Measurements from ENCODE around the gene NINJ2. TPM values are rescaled to one million over a fixed set of nuclear protein-coding genes. Genes with fewer than 3 reads are reported as not detected.

The NINJ2 gene
- total and polyA plus RNA-seq, 10 of the 15 experiments (the other 5 are each of a cell fraction or from before 2014, with no cell fraction given), result 8.9 to 51.6 (median 21.3) TPM

DNA sequence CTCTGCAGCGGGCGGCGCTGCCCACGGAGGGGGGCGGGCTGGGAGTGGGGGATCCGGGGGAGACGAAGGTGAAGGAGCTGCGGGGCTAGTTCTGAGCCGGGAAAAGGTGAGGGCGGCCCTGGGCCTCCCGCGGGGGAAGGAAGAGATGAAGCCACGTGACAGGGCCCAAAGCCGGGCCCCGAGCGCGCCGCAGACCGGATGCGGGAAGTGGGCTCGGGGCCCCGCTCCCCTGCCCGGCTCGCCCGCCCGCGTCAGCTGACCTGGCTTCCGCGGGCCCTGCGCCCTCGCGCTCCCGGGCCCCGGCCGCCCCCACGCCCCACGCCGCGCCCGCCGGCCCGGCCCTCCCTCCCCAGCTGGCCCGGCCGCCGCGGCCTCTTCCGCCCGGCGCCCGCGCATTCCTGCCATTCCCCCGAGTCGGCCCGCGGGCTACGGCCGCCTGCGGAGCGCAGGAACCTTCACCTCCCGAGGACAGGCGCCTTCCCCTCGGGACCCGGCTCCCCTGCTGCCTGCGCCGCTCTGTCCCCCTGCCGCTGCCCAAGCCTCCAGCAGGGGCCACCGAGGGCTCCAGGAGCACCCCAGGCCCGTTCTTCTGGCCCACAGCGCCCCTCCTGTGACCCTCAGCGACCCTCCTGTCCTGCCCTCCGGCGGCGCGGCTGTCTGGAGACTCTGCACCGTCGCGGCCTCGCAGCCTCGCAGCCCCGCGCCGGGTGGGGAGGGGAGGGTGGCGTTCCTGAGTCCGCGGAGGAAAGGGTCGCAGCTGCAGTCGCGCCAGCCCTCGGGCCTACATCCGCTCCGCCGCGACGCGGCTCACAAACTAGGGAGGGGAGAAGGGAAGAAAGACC, 20.4 kb downstream of the NINJ2 start (continued):
- TF ChIP-seq ZNF274 (IDR thresholded peaks at IDR 0.05; ENCODE audit: insufficient read depth, insufficient read length) (no peak), ZBED1 (IDR thresholded peaks at IDR 0.05; ENCODE audit: borderline replicate concordance) (peak; percentile 39; the same call in 1 of the 2 replicates), DPF2 (IDR thresholded peaks at IDR 0.05) (peak; percentile 88), SP1 (IDR thresholded peaks at IDR 0.05; ENCODE audit: low read depth, low read length) (peak; percentile 54), JUND (IDR thresholded peaks at IDR 0.05; ENCODE audit: low read depth, low read length) (no peak), PAX8 (IDR thresholded peaks at IDR 0.05) (no peak), NR2C2 (IDR thresholded peaks at IDR 0.05; ENCODE audit: borderline replicate concordance, control insufficient read depth, insufficient read length, low read depth) (no peak), ETV6 (conservative IDR thresholded peaks at IDR 0.05 in 1 of 2, IDR thresholded peaks at IDR 0.05 in 1 of 2; ENCODE audit: borderline replicate concordance in 1 of 2, low read depth in 1 of 2) (no peak), NFIC (IDR thresholded peaks at IDR 0.05; ENCODE audit: low read depth, low read length) (no peak), ZBTB11 (CRISPR knock-in tag; IDR thresholded peaks at IDR 0.05) (no peak), USF1 (IDR thresholded peaks at IDR 0.05; ENCODE audit: borderline replicate concordance, extremely low read length, insufficient read depth, low read depth, low read length) (peak; percentile 86), MYB (IDR thresholded peaks at IDR 0.05; ENCODE audit: borderline replicate concordance, low read depth, low read length) (no peak), SREBF1 (IDR thresholded peaks at IDR 0.05; ENCODE audit: low read length) (no peak), RFX5 (IDR thresholded peaks at IDR 0.05; ENCODE audit: low read depth, low read length) (no peak)
- TF ChIP-seq, protein P1, sequence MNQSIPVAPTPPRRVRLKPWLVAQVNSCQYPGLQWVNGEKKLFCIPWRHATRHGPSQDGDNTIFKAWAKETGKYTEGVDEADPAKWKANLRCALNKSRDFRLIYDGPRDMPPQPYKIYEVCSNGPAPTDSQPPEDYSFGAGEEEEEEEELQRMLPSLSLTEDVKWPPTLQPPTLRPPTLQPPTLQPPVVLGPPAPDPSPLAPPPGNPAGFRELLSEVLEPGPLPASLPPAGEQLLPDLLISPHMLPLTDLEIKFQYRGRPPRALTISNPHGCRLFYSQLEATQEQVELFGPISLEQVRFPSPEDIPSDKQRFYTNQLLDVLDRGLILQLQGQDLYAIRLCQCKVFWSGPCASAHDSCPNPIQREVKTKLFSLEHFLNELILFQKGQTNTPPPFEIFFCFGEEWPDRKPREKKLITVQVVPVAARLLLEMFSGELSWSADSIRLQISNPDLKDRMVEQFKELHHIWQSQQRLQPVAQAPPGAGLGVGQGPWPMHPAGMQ (IDR thresholded peaks at IDR 0.05; ENCODE audit: borderline replicate concordance), result no peak
- TF ChIP-seq, protein P2, sequence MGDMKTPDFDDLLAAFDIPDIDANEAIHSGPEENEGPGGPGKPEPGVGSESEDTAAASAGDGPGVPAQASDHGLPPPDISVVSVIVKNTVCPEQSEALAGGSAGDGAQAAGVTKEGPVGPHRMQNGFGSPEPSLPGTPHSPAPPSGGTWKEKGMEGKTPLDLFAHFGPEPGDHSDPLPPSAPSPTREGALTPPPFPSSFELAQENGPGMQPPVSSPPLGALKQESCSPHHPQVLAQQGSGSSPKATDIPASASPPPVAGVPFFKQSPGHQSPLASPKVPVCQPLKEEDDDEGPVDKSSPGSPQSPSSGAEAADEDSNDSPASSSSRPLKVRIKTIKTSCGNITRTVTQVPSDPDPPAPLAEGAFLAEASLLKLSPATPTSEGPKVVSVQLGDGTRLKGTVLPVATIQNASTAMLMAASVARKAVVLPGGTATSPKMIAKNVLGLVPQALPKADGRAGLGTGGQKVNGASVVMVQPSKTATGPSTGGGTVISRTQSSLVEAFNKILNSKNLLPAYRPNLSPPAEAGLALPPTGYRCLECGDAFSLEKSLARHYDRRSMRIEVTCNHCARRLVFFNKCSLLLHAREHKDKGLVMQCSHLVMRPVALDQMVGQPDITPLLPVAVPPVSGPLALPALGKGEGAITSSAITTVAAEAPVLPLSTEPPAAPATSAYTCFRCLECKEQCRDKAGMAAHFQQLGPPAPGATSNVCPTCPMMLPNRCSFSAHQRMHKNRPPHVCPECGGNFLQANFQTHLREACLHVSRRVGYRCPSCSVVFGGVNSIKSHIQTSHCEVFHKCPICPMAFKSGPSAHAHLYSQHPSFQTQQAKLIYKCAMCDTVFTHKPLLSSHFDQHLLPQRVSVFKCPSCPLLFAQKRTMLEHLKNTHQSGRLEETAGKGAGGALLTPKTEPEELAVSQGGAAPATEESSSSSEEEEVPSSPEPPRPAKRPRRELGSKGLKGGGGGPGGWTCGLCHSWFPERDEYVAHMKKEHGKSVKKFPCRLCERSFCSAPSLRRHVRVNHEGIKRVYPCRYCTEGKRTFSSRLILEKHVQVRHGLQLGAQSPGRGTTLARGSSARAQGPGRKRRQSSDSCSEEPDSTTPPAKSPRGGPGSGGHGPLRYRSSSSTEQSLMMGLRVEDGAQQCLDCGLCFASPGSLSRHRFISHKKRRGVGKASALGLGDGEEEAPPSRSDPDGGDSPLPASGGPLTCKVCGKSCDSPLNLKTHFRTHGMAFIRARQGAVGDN (IDR thresholded peaks at IDR 0.05), result peak; percentile 47
- TF ChIP-seq, protein P3, sequence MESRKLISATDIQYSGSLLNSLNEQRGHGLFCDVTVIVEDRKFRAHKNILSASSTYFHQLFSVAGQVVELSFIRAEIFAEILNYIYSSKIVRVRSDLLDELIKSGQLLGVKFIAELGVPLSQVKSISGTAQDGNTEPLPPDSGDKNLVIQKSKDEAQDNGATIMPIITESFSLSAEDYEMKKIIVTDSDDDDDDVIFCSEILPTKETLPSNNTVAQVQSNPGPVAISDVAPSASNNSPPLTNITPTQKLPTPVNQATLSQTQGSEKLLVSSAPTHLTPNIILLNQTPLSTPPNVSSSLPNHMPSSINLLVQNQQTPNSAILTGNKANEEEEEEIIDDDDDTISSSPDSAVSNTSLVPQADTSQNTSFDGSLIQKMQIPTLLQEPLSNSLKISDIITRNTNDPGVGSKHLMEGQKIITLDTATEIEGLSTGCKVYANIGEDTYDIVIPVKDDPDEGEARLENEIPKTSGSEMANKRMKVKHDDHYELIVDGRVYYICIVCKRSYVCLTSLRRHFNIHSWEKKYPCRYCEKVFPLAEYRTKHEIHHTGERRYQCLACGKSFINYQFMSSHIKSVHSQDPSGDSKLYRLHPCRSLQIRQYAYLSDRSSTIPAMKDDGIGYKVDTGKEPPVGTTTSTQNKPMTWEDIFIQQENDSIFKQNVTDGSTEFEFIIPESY (IDR thresholded peaks at IDR 0.05), result no peak

All from GM12878 (cell line).